OCI-LY3 (cell line): ENCODE measurements around the gene CACNA1I.

Experiments used
- CTCF ChIP-seq: fragments of 200-600, 300-600 bp; sonication (generic); IDR thresholded peaks from 2 replicates; pipeline ENCODE4 v1.5.1; 2014; ENCODE audit warnings: antibody characterized with exemption, low read length, low read depth
- EZH2phosphoT487 ChIP-seq: fragments of 200-600 bp; shearing (Covaris generic); IDR thresholded peaks from 2 replicates; pipeline ENCODE4 v1.6.1; 2018; ENCODE audit warnings: antibody characterized with exemption, mixed run types, low read depth

GRCh38 chr22:39722032-39722325 lies 151.4 kb downstream of the CACNA1I start:
- TF ChIP-seq CTCF (no peak), EZH2phosphoT487 (no peak)
